OCI-M1 (cell line): ENCODE measurements around the gene ARHGAP6.
"Not testable (repeated sequence)": the region's sequence is repeated elsewhere in the genome, so short reads cannot be mapped to it uniquely, and the experiment has no call there.

Experiments
- DNase-seq: peaks from one replicate; lab custom pipeline; 2025; lab: John Stamatoyannopoulos, UW

ARHGAP6 gene

GRCh38 chrX:11641349-11642065, 24.2 kb downstream of the ARHGAP6 start:
- DNase-seq: peak; percentile 25

GRCh38 chrX:11640089-11640488, 25.6 kb downstream of the ARHGAP6 start:
- DNase-seq: no peak

- no peak for DNase-seq
Observed at GRCh38 chrX:11632732-11633131, 33.0 kb downstream of the ARHGAP6 start.

GRCh38 chrX:11629593-11630211, 36.0 kb downstream of the ARHGAP6 start:
- peak; percentile 2 for DNase-seq

GRCh38 chrX:11628399-11628798, 37.3 kb downstream of the ARHGAP6 start:
- DNase-seq: no peak

- no peak for DNase-seq
Observed at GRCh38 chrX:11626351-11626750, 39.4 kb downstream of the ARHGAP6 start.

GRCh38 chrX:11619441-11619840, 46.3 kb downstream of the ARHGAP6 start:
- DNase-seq: no peak

GRCh38 chrX:11614253-11614652, 51.5 kb downstream of the ARHGAP6 start:
- DNase-seq: not testable (repeated sequence)

- no peak for DNase-seq
Observed at GRCh38 chrX:11611965-11612364, 53.8 kb downstream of the ARHGAP6 start.

- no peak for DNase-seq
Observed at GRCh38 chrX:11611161-11611560, 54.6 kb downstream of the ARHGAP6 start.

GRCh38 chrX:11609109-11609508, 56.6 kb downstream of the ARHGAP6 start:
- no peak for DNase-seq

- DNase-seq: no peak
Observed at GRCh38 chrX:11606408-11606807, 59.3 kb downstream of the ARHGAP6 start.

GRCh38 chrX:11600578-11600977, 65.1 kb downstream of the ARHGAP6 start:
- no peak for DNase-seq

- DNase-seq: no peak
Observed at GRCh38 chrX:11597479-11597878, 68.2 kb downstream of the ARHGAP6 start.

GRCh38 chrX:11591723-11592346, 73.9 kb downstream of the ARHGAP6 start:
- DNase-seq: peak; percentile 3

GRCh38 chrX:11589641-11590040, 76.1 kb downstream of the ARHGAP6 start:
- no peak for DNase-seq

- peak; percentile 54 for DNase-seq
Observed at GRCh38 chrX:11588097-11588496, 77.6 kb downstream of the ARHGAP6 start.

- no peak for DNase-seq
Observed at GRCh38 chrX:11585174-11585573, 80.5 kb downstream of the ARHGAP6 start.

GRCh38 chrX:11580789-11581188, 84.9 kb downstream of the ARHGAP6 start:
- no peak for DNase-seq

- DNase-seq: no peak
Observed at GRCh38 chrX:11579636-11580600, 85.8 kb downstream of the ARHGAP6 start.

- DNase-seq: not testable (repeated sequence)
Observed at GRCh38 chrX:11578301-11578700, 87.4 kb downstream of the ARHGAP6 start.

GRCh38 chrX:11577603-11578002, 88.1 kb downstream of the ARHGAP6 start:
- DNase-seq: no peak
